Spinal cord (tissue), 10 donors: ENCODE data around the gene SHD. TPM values are rescaled to one million over a fixed set of nuclear protein-coding genes. Genes with fewer than 3 reads are reported as not detected.
A peak's percentile ranks its signal among the peaks of the same experiment; 100 is the strongest.
"Not testable (repeated sequence)": the region's sequence is repeated elsewhere in the genome, so short reads cannot be mapped to it uniquely, and the experiment has no call there.

Experiments
- DNase-seq, 6 donors: peaks; one replicate each; pipeline versions ENCODE4 v3.0.0 to v3.0.0-alpha.2; 2013 to 2015; ENCODE audit warnings: low spot score in 6 of 6, low read depth in 4 of 6
- H3K27ac ChIP-seq: one replicate; pipeline ENCODE4 v1.5.1; 2013; ENCODE audit warnings: low read depth, low read length, control low read depth
- H3K27me3 ChIP-seq: one replicate; pipeline ENCODE4 v1.6.1; 2013; ENCODE audit warnings: low read length; ENCODE audit not compliant: control insufficient read depth, insufficient read depth
- H3K36me3 ChIP-seq: one replicate; pipeline ENCODE4 v1.6.1; 2013; ENCODE audit warnings: low read length; ENCODE audit not compliant: control insufficient read depth, insufficient read depth
- H3K4me1 ChIP-seq: one replicate; pipeline ENCODE4 v1.6.1; 2013; ENCODE audit warnings: low read length; ENCODE audit not compliant: control insufficient read depth, insufficient read depth
- H3K4me3 ChIP-seq: one replicate; pipeline ENCODE4 v1.5.1; 2013; ENCODE audit warnings: low read depth, low read length, control low read depth
- H3K9me3 ChIP-seq: one replicate; pipeline ENCODE4 v1.6.1; 2013; ENCODE audit warnings: low read length; ENCODE audit not compliant: control insufficient read depth, insufficient read depth
- WGBS: methylation state at CpG from one replicate; pipeline ENCODE4 v1.1.5; 2013; ENCODE audit warnings: missing lambda C conversion rate; ENCODE audit not compliant: insufficient coverage; 5-methylcytosine and 5-hydroxymethylcytosine counted together
- polyA plus RNA-seq, 2 donors: library from polyadenylated mRNA; unstranded; fragments of 120-200 nt; gene quantifications; one replicate each; pipeline ENCODE4 v1.2.1, GENCODE V29; 2013; ENCODE audit not compliant: insufficient read length in 2 of 2
- total RNA-seq, 2 donors: library from RNA; depleted of rRNA in 1 of 2; stranded (reverse); fragments of 120-200 nt in 1 of 2; fragments of >200 nt in 1 of 2; gene quantifications; one replicate each; pipeline versions ENCODE4 v1.2.3 to v1.2.4, GENCODE V29; 2013 to 2014
- donor health status: healthy.

The SHD gene
- total and polyA plus RNA-seq, 4 donors, result 6.7 to 77.1 (median 39.4) TPM

- no peak for DNase-seq
- Histone ChIP-seq H3K36me3 (peaks cover 88% of the 10 kb centered on the region), H3K27me3 (no peaks in the 10 kb centered on the region), H3K4me3 (no peak overlapping the region), H3K4me1 (peaks cover 4% of the 10 kb centered on the region), H3K9me3 (no peaks in the 10 kb centered on the region), H3K27ac (no peak overlapping the region)
- 94% methylated on average over 11 of the region's 18 CpGs for WGBS
Observed at GRCh38 chr19:4266253-4267000, 12.6 kb upstream of the SHD start.

GRCh38 chr19:4267101-4267900 lies 11.8 kb upstream of the SHD start:
- WGBS, result 44% methylated on average over 19 of the region's 21 CpGs
- Histone ChIP-seq H3K27me3 (no peaks in the 10 kb centered on the region), H3K4me1 (peaks cover 4% of the 10 kb centered on the region), H3K4me3 (no peak overlapping the region), H3K36me3 (peaks cover 87% of the 10 kb centered on the region), H3K9me3 (no peaks in the 10 kb centered on the region), H3K27ac (no peak overlapping the region)
- peak in 2 of 6 donors; percentile 54 to 75 for DNase-seq

GRCh38 chr19:4267901-4268815 lies 10.9 kb upstream of the SHD start:
- Histone ChIP-seq H3K4me3 (no peak overlapping the region), H3K27ac (no peak overlapping the region), H3K4me1 (peaks cover 4% of the 10 kb centered on the region), H3K27me3 (no peaks in the 10 kb centered on the region), H3K9me3 (no peaks in the 10 kb centered on the region), H3K36me3 (peaks cover 87% of the 10 kb centered on the region)
- WGBS, result 92% methylated on average over 27 of the region's 30 CpGs
- no peak for DNase-seq

- H3K4me3 ChIP-seq, result no peak overlapping the region
- peaks cover 85% of the 10 kb centered on the region for H3K36me3 ChIP-seq
- H3K9me3 ChIP-seq, result no peaks in the 10 kb centered on the region
- DNase-seq, result no peak
- WGBS, result 94% methylated on average over 12 of the region's 13 CpGs
- peaks cover 4% of the 10 kb centered on the region for H3K4me1 ChIP-seq
- no peaks in the 10 kb centered on the region for H3K27me3 ChIP-seq
- H3K27ac ChIP-seq, result no peak overlapping the region
Observed at GRCh38 chr19:4268816-4269430, 10.1 kb upstream of the SHD start.

- no peak for DNase-seq
- no peaks in the 10 kb centered on the region for H3K9me3 ChIP-seq
- no peak overlapping the region for H3K27ac ChIP-seq
- H3K36me3 ChIP-seq, result peaks cover 52% of the 10 kb centered on the region
- peaks cover 10% of the 10 kb centered on the region for H3K4me1 ChIP-seq
- H3K4me3 ChIP-seq, result no peak overlapping the region
- no peaks in the 10 kb centered on the region for H3K27me3 ChIP-seq
- 53% methylated on average over 5 of the region's 10 CpGs for WGBS
Observed at GRCh38 chr19:4272894-4273293, 6.2 kb upstream of the SHD start.

GRCh38 chr19:4274321-4274686 lies 4.8 kb upstream of the SHD start:
- Histone ChIP-seq H3K4me1 (peaks cover 19% of the 10 kb centered on the region), H3K36me3 (peaks cover 38% of the 10 kb centered on the region)
- H3K27ac ChIP-seq, DNase-seq, H3K9me3 ChIP-seq, H3K27me3 ChIP-seq, H3K4me3 ChIP-seq: not testable (repeated sequence)
- WGBS, result 100% methylated on average over 4 of the region's 6 CpGs

- peaks cover 9% of the 10 kb centered on the region for H3K27me3 ChIP-seq
- H3K4me3 ChIP-seq, result no peak overlapping the region
- peaks cover 30% of the 10 kb centered on the region for H3K4me1 ChIP-seq
- no peaks in the 10 kb centered on the region for H3K9me3 ChIP-seq
- no peak overlapping the region for H3K27ac ChIP-seq
- DNase-seq, result peak in 1 of 6 donors; percentile 31
- 28% methylated on average over 13 of the region's 16 CpGs for WGBS
- H3K36me3 ChIP-seq, result peaks cover 15% of the 10 kb centered on the region
Observed at GRCh38 chr19:4277191-4277696, 1.8 kb upstream of the SHD start.

- Histone ChIP-seq H3K27ac (no peak overlapping the region), H3K9me3 (no peaks in the 10 kb centered on the region), H3K27me3 (peaks cover 9% of the 10 kb centered on the region), H3K4me1 (peaks cover 30% of the 10 kb centered on the region), H3K36me3 (peaks cover 11% of the 10 kb centered on the region), H3K4me3 (no peak overlapping the region)
- WGBS, result 22% methylated on average over 4 of the region's 4 CpGs
- peak in 1 of 6 donors; percentile 9 for DNase-seq
Observed at GRCh38 chr19:4278010-4278409, 1.1 kb upstream of the SHD start.

GRCh38 chr19:4279267-4279529 lies 132 bp downstream of the SHD start:
- under 1% methylated on average over 20 of the region's 30 CpGs for WGBS
- DNase-seq, result no peak
- H3K4me3 ChIP-seq, result peak overlapping the region; percentile 42
- H3K27me3 ChIP-seq, result peaks cover 9% of the 10 kb centered on the region
- peaks cover 5% of the 10 kb centered on the region for H3K36me3 ChIP-seq
- H3K4me1 ChIP-seq, result peaks cover 30% of the 10 kb centered on the region
- H3K27ac ChIP-seq, result no peak overlapping the region
- no peaks in the 10 kb centered on the region for H3K9me3 ChIP-seq
